ENCODE results near the gene MED15. TPM values are rescaled to one million over a fixed set of nuclear protein-coding genes. Genes with fewer than 3 reads are reported as not detected.

The MED15 gene
- total RNA-seq, 1 donor from 2014 or later, result 20.5 TPM

- no peak for FAIRE-seq
- Histone ChIP-seq H3K4me3 (ENCODE audit: low read depth, low read length) (no peak overlapping the region), H3K27me3 (ENCODE audit: control insufficient read depth, insufficient read depth, low read length) (no peaks in the 10 kb centered on the region), H3K36me3 (ENCODE audit: control insufficient read depth, insufficient read depth, low read length) (peaks cover 70% of the 10 kb centered on the region)
- no peak for DNase-seq (ENCODE audit: low read depth)
- TF ChIP-seq, protein P1, sequence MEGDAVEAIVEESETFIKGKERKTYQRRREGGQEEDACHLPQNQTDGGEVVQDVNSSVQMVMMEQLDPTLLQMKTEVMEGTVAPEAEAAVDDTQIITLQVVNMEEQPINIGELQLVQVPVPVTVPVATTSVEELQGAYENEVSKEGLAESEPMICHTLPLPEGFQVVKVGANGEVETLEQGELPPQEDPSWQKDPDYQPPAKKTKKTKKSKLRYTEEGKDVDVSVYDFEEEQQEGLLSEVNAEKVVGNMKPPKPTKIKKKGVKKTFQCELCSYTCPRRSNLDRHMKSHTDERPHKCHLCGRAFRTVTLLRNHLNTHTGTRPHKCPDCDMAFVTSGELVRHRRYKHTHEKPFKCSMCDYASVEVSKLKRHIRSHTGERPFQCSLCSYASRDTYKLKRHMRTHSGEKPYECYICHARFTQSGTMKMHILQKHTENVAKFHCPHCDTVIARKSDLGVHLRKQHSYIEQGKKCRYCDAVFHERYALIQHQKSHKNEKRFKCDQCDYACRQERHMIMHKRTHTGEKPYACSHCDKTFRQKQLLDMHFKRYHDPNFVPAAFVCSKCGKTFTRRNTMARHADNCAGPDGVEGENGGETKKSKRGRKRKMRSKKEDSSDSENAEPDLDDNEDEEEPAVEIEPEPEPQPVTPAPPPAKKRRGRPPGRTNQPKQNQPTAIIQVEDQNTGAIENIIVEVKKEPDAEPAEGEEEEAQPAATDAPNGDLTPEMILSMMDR (IDR thresholded peaks at IDR 0.05; ENCODE audit: insufficient read depth, low read length, severe bottlenecking), result no peak
Measured at GRCh38 chr22:20576445-20576816, 69.0 kb downstream of the MED15 start.

- peaks cover 68% of the 10 kb centered on the region for H3K36me3 ChIP-seq (ENCODE audit: control insufficient read depth, insufficient read depth, low read length)
Measured at GRCh38 chr22:20577045-20577444, 69.6 kb downstream of the MED15 start.

DNA sequence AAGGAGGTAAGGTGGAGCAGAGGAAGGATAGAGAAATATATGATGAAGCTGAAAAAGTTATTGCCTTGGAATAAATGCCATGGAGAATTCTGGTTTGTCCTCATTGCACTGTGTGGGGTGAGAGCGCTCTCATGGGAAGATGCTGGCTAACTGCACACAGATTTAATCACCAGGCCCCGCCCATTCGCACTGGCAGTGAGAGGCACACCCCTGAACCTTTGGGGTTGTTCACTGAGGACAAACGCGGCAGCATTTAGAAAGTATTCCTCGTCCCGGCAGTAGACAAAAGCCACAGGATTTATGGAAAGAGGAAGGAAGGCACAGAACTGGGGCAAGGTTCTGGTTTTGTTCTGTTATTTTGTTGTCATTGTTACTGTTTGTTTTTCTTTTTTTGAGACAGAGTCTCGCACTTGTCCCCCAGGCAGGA lies 70.2 kb downstream of the MED15 start:
- peak; percentile 55 for FAIRE-seq
- TF ChIP-seq, protein P1 (IDR thresholded peaks at IDR 0.05; ENCODE audit: insufficient read depth, low read length, severe bottlenecking), result no peak
- H3K36me3 ChIP-seq (ENCODE audit: control insufficient read depth, insufficient read depth, low read length), result peaks cover 68% of the 10 kb centered on the region
- no peaks in the 10 kb centered on the region for H3K27me3 ChIP-seq (ENCODE audit: control insufficient read depth, insufficient read depth, low read length)
- no peak overlapping the region for H3K4me3 ChIP-seq (ENCODE audit: low read depth, low read length)
- DNase-seq (ENCODE audit: low read depth), result no peak

More at GRCh38 chr22:20577045-20577444, 69.6 kb downstream of the MED15 start:
- TF ChIP-seq, protein P1 (IDR thresholded peaks at IDR 0.05; ENCODE audit: insufficient read depth, low read length, severe bottlenecking), result no peak
- DNase-seq (ENCODE audit: low read depth) (no peak), FAIRE-seq (no peak)
- no peaks in the 10 kb centered on the region for H3K27me3 ChIP-seq (ENCODE audit: control insufficient read depth, insufficient read depth, low read length)
- H3K4me3 ChIP-seq (ENCODE audit: low read depth, low read length), result no peak overlapping the region

DNA sequence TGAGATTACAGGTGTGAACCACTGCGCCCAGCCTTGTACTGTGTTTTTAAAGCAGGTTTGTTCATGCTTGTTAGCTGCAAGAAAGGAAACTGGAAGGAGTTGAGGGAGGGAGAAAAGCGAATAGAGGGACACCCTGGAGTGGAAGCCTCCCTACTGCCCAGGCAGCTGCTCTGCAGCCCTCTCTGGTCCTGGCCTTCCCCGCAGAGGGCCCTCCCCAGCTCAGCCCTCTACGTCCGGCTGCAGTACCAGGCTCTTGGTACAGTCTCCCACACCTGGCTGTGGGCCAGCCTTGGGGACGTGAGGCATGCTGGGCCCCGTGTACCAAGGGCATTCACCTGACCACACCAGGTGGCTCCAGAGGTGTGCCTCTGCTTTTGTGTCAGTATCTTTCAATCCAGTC lies 70.8 kb downstream of the MED15 start:
- DNase-seq (ENCODE audit: low read depth) (no peak), FAIRE-seq (no peak)
- TF ChIP-seq, protein P1 (IDR thresholded peaks at IDR 0.05; ENCODE audit: insufficient read depth, low read length, severe bottlenecking), result no peak
- H3K36me3 ChIP-seq (ENCODE audit: control insufficient read depth, insufficient read depth, low read length), result peaks cover 73% of the 10 kb centered on the region
- no peak overlapping the region for H3K4me3 ChIP-seq (ENCODE audit: low read depth, low read length)
- H3K27me3 ChIP-seq (ENCODE audit: control insufficient read depth, insufficient read depth, low read length), result no peaks in the 10 kb centered on the region

DNA sequence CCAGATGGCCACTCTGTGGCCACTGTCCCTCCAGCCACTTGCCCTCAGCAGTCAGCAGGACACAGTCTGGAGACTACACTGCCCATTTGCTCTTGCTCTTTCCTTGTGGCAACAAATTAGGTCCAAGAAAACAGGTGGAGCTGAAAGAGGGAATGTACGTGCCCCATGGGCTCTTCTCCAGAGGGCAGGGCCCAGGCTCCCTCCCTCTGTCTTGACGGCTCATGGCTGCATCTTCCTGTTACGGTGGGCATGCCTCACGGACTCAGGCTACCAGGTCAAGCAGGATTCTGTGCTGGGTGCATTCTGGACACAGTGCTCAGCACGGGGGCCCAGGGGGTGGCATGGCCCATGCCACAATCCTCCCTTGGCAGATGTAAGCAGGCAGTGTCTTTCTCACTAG lies 71.3 kb downstream of the MED15 start:
- TF ChIP-seq, protein P1 (IDR thresholded peaks at IDR 0.05; ENCODE audit: insufficient read depth, low read length, severe bottlenecking), result no peak

More for the DNA sequence above, 71.3 kb downstream of the MED15 start:
- Histone ChIP-seq H3K27me3 (ENCODE audit: control insufficient read depth, insufficient read depth, low read length) (no peaks in the 10 kb centered on the region), H3K4me3 (ENCODE audit: low read depth, low read length) (no peak overlapping the region), H3K36me3 (ENCODE audit: control insufficient read depth, insufficient read depth, low read length) (peaks cover 70% of the 10 kb centered on the region)
- FAIRE-seq (no peak), DNase-seq (ENCODE audit: low read depth) (no peak)

Data from bronchial epithelial cell (primary cell).